AG04450 (cell line): ENCODE measurements around the gene TXK. TPM values are rescaled to one million over a fixed set of nuclear protein-coding genes. Genes with fewer than 3 reads are reported as not detected.

ENCODE experiments used
- CTCF ChIA-PET: fragments of 300-600, 350-600 bp; formaldehyde crosslinking; extraction: SDS; loops from one replicate; lab custom pipeline; 2022; ENCODE audit warnings: antibody characterized with exemption, inconsistent platforms; lab: Charles Lee
- POLR2A ChIA-PET: fragments of 350-600 bp; formaldehyde crosslinking; extraction: SDS; loops from one replicate; lab custom pipeline; 2021; ENCODE audit warnings: antibody characterized with exemption, inconsistent platforms; lab: Yijun Ruan, JAX
- DNase-seq: peaks from one replicate; pipeline ENCODE4 v3.0.0-alpha.2; 2011; ENCODE audit warnings: low read depth, low spot score
- H3K27ac ChIP-seq: one replicate; pipeline ENCODE4 v1.5.1; 2012; ENCODE audit warnings: low read depth, low read length, control low read depth
- H3K27me3 ChIP-seq: one replicate; pipeline ENCODE4 v1.6.0; 2012; ENCODE audit warnings: low read length; ENCODE audit not compliant: control insufficient read depth, insufficient read depth
- H3K4me3 ChIP-seq: 2 replicates; pipeline ENCODE4 v1.5.1; 2011; ENCODE audit warnings: mild to moderate bottlenecking, low read depth, low read length, control low read depth
- H3K9me3 ChIP-seq: 2 replicates; pipeline ENCODE4 v1.5.1; 2012; ENCODE audit warnings: low read length; ENCODE audit not compliant: control insufficient read depth, insufficient read depth
- polyA plus RNA-seq: library from polyadenylated mRNA; depleted of rRNA; stranded (reverse); fragments of >200 nt; gene quantifications from 2 replicates; pipeline ENCODE4 v1.2.3, GENCODE V29; 2011
- TF ChIP-seq, protein P1 (sequence below): IDR thresholded peaks from 2 replicates; pipeline ENCODE4 v1.5.1; 2011; ENCODE audit warnings: low read depth, low read length, control low read depth, inconsistent platforms

The TXK gene
- polyA plus RNA-seq, 1 experiment = not detected

DNA sequence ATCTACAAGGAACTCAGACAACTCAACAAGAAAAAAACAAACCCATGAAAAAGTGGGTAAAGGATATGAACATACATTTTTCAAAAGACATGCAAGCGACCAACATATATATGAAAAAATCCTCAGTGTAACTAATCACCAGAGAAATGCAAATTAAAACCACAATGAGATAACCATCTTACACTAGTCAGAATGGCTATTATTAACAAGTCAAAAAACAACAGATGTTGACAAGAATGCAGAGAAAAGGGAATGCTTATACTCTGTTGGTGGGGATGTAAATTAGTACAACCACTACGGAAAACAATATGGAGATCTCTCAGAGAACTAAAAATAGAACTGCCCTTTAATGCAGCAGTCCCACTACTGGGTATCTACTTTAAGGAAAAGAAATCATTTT lies 105.4 kb downstream of the TXK start:
- Histone ChIP-seq H3K9me3 (no peaks in the 10 kb centered on the region), H3K4me3 (no peak overlapping the region)
- CTCF ChIA-PET = no interaction called here

GRCh38 chr4:48027653-48028052 lies 106.4 kb downstream of the TXK start:
- TF ChIP-seq, protein P1, sequence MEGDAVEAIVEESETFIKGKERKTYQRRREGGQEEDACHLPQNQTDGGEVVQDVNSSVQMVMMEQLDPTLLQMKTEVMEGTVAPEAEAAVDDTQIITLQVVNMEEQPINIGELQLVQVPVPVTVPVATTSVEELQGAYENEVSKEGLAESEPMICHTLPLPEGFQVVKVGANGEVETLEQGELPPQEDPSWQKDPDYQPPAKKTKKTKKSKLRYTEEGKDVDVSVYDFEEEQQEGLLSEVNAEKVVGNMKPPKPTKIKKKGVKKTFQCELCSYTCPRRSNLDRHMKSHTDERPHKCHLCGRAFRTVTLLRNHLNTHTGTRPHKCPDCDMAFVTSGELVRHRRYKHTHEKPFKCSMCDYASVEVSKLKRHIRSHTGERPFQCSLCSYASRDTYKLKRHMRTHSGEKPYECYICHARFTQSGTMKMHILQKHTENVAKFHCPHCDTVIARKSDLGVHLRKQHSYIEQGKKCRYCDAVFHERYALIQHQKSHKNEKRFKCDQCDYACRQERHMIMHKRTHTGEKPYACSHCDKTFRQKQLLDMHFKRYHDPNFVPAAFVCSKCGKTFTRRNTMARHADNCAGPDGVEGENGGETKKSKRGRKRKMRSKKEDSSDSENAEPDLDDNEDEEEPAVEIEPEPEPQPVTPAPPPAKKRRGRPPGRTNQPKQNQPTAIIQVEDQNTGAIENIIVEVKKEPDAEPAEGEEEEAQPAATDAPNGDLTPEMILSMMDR = no peak
- ChIA-PET CTCF (no interaction called here), POLR2A (no interaction called here)

More for the DNA sequence above, 105.4 kb downstream of the TXK start:
- TF ChIP-seq, protein P1 = no peak
- DNase-seq = no peak
- no peaks in the 10 kb centered on the region for H3K27me3 ChIP-seq
- H3K27ac ChIP-seq = no peak overlapping the region
- POLR2A ChIA-PET = no interaction called here

GRCh38 chr4:48025005-48025404 lies 109.0 kb downstream of the TXK start:
- ChIA-PET POLR2A (no interaction called here), CTCF (no interaction called here)
- H3K9me3 ChIP-seq = no peaks in the 10 kb centered on the region
- H3K4me3 ChIP-seq = no peak overlapping the region
- H3K27ac ChIP-seq = no peak overlapping the region
- TF ChIP-seq, protein P1 = no peak
- no peak for DNase-seq
- H3K27me3 ChIP-seq = no peaks in the 10 kb centered on the region

More at GRCh38 chr4:48027653-48028052, 106.4 kb downstream of the TXK start:
- DNase-seq = no peak
- no peak overlapping the region for H3K4me3 ChIP-seq
- no peak overlapping the region for H3K27ac ChIP-seq
- H3K9me3 ChIP-seq = no peaks in the 10 kb centered on the region
- no peaks in the 10 kb centered on the region for H3K27me3 ChIP-seq

- Histone ChIP-seq H3K27ac (no peak overlapping the region), H3K9me3 (no peaks in the 10 kb centered on the region), H3K4me3 (no peak overlapping the region), H3K27me3 (no peaks in the 10 kb centered on the region)
- POLR2A ChIA-PET = no interaction called here
- no peak for DNase-seq
- CTCF ChIA-PET = no interaction called here
- TF ChIP-seq, protein P1 = no peak
These were observed 109.5 kb downstream of the TXK start for GRCh38 chr4:48024522-48024921.

- POLR2A ChIA-PET = no interaction called here
- DNase-seq = no peak
- no peak overlapping the region for H3K27ac ChIP-seq
These were observed 111.8 kb downstream of the TXK start for GRCh38 chr4:48022192-48022799.

More at GRCh38 chr4:48022192-48022799, 111.8 kb downstream of the TXK start:
- Histone ChIP-seq H3K9me3 (no peaks in the 10 kb centered on the region), H3K4me3 (no peak overlapping the region), H3K27me3 (peaks cover 3% of the 10 kb centered on the region)
- CTCF ChIA-PET = no interaction called here
- TF ChIP-seq, protein P1 = no peak
